Endodermal cell (in vitro differentiated cells): ENCODE results near the gene SRD5A1. TPM values are rescaled to one million over a fixed set of nuclear protein-coding genes. Genes with fewer than 3 reads are reported as not detected.

Experiments
- DNase-seq: peaks from one replicate; pipeline ENCODE4 v3.0.0-alpha.2; 2017
- H3K27ac ChIP-seq: 2 replicates; pipeline ENCODE4 v1.5.1; 2013; ENCODE audit warnings: mild to moderate bottlenecking, low read depth, low read length, moderate library complexity
- H3K27me3 ChIP-seq: 2 replicates; pipeline ENCODE4 v1.6.1; 2013; ENCODE audit warnings: mild to moderate bottlenecking, low read length, moderate library complexity; ENCODE audit not compliant: insufficient read depth, control insufficient read depth, poor library complexity, severe bottlenecking
- H3K36me3 ChIP-seq: 2 replicates; pipeline ENCODE4 v1.7.0; 2013; ENCODE audit warnings: mild to moderate bottlenecking, low read length, moderate library complexity; ENCODE audit not compliant: control insufficient read depth, insufficient read depth
- H3K4me1 ChIP-seq: one replicate; pipeline ENCODE4 v1.7.0; 2013; ENCODE audit warnings: low read length; ENCODE audit not compliant: control insufficient read depth, insufficient read depth
- H3K4me3 ChIP-seq: 2 replicates; pipeline ENCODE4 v1.5.1; 2013; ENCODE audit warnings: mild to moderate bottlenecking, low read length, moderate library complexity
- H3K9ac ChIP-seq: 2 replicates; pipeline ENCODE4 v1.6.1; 2013; ENCODE audit warnings: mild to moderate bottlenecking, low read length, moderate library complexity; ENCODE audit not compliant: poor library complexity, severe bottlenecking; ENCODE audit errors: extremely low read depth
- H3K9me3 ChIP-seq: 2 replicates; pipeline ENCODE4 v1.6.1; 2013; ENCODE audit warnings: mild to moderate bottlenecking, low read length, moderate library complexity; ENCODE audit not compliant: control insufficient read depth
- H3K27ac Mint-ChIP-seq: 2 replicates; pipeline ENCODE4 v1.8.0; 2020; ENCODE audit warnings: mixed read lengths
- H3K27me3 Mint-ChIP-seq: 2 replicates; pipeline ENCODE4 v1.8.0; 2021; ENCODE audit warnings: mild to moderate bottlenecking, mixed read lengths; ENCODE audit not compliant: insufficient read depth
- H3K36me3 Mint-ChIP-seq: 2 replicates; pipeline ENCODE4 v1.8.0; 2020; ENCODE audit warnings: low read depth, mixed read lengths
- H3K4me1 Mint-ChIP-seq: 2 replicates; pipeline ENCODE4 v1.8.0; 2020; ENCODE audit warnings: mixed read lengths
- H3K4me3 Mint-ChIP-seq: 2 replicates; pipeline ENCODE4 v1.8.0; 2020; ENCODE audit warnings: mild to moderate bottlenecking, moderate library complexity, mixed read lengths
- H3K9me3 Mint-ChIP-seq: 2 replicates; pipeline ENCODE4 v1.8.0; 2020; ENCODE audit warnings: mild to moderate bottlenecking, mixed read lengths
- WGBS, 2 experiments: methylation state at CpG; one replicate each; pipeline versions ENCODE4 v1.1.5 to v1.1.7; 2013; ENCODE audit warnings: missing lambda C conversion rate in 2 of 2, mixed read lengths in 1 of 2; ENCODE audit not compliant: insufficient coverage in 1 of 2, insufficient read length in 1 of 2; 5-methylcytosine and 5-hydroxymethylcytosine counted together
- total RNA-seq, 2 donors: library from RNA; stranded (reverse); fragmentation: NEBNext Ultra II Directional in 1 of 2; extraction: Animal tissue kit (Norgen Biotek cat#: 25700) in 1 of 2; gene quantifications; 2 replicates in 1 of 2; 3 replicates in 1 of 2; pipeline ENCODE4 v1.2.1, GENCODE V29; 2021
- TF ChIP-seq, protein P1 (sequence below): fragments of 200-600 bp; sonication (generic); conservative IDR thresholded peaks from 2 replicates; pipeline ENCODE4 v1.5.0; 2021; ENCODE audit warnings: antibody characterized with exemption, mild to moderate bottlenecking

SRD5A1 gene
- total RNA-seq, 2 donors from 2014 or later, result 15.0 to 16.2 TPM

DNA sequence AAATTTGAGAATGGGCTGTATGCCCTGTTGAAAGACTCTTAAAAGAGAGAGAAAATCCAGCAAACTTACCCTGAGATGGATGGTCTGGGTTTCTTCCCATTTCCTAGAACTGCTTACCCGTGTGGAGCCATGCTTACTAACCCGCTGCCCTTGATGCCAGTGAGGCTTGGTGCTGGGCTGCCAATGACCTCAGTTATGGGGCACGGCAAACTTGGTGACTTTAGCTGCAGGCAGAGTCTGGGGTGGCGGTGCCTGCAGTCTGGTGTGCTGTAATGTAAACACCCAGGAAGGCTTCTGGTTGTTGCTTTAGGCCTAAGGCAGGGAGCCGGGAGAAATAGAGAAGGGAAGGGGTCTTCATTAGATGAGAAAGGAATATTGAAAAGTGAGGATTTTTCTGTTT, 72.7 kb downstream of the SRD5A1 start:
- no peak overlapping the region for H3K27ac ChIP-seq

DNA sequence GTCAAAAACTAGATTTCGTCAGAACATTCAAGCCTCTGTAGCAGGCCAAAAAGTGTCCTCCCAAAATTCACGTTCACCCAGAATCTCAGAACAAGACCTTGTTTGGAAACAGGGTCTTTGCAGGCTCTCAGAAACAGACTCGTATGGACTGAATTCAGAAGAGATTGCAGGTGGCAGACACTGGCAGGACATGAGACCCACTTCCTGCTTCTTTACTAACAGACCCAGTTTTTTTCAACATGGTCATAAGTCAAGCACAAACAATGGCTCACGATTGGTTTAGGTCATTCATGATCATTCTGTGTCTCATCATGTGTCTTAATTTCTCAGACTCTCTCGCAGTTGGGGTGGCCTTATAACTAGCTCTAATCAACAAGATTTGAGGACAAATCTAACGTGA, 74.6 kb downstream of the SRD5A1 start:
- WGBS, 2 experiments, result 74 to 78% methylated on average over 6 of the region's 6 CpGs
- DNase-seq, result no peak
- peaks cover 19% of the 10 kb centered on the region for H3K27me3 Mint-ChIP-seq
- no peak overlapping the region for H3K9ac ChIP-seq
- TF ChIP-seq, protein P1, sequence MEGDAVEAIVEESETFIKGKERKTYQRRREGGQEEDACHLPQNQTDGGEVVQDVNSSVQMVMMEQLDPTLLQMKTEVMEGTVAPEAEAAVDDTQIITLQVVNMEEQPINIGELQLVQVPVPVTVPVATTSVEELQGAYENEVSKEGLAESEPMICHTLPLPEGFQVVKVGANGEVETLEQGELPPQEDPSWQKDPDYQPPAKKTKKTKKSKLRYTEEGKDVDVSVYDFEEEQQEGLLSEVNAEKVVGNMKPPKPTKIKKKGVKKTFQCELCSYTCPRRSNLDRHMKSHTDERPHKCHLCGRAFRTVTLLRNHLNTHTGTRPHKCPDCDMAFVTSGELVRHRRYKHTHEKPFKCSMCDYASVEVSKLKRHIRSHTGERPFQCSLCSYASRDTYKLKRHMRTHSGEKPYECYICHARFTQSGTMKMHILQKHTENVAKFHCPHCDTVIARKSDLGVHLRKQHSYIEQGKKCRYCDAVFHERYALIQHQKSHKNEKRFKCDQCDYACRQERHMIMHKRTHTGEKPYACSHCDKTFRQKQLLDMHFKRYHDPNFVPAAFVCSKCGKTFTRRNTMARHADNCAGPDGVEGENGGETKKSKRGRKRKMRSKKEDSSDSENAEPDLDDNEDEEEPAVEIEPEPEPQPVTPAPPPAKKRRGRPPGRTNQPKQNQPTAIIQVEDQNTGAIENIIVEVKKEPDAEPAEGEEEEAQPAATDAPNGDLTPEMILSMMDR, result no peak
- no peaks in the 10 kb centered on the region for H3K9me3 Mint-ChIP-seq
- H3K4me3 ChIP-seq, result no peak overlapping the region
- no peaks in the 10 kb centered on the region for H3K36me3 Mint-ChIP-seq
- no peak overlapping the region for H3K4me3 Mint-ChIP-seq
- no peaks in the 10 kb centered on the region for H3K4me1 Mint-ChIP-seq
- H3K27me3 ChIP-seq, result no peaks in the 10 kb centered on the region
- no peak overlapping the region for H3K27ac Mint-ChIP-seq
- no peaks in the 10 kb centered on the region for H3K4me1 ChIP-seq
- no peaks in the 10 kb centered on the region for H3K36me3 ChIP-seq
- no peak overlapping the region for H3K27ac ChIP-seq
- H3K9me3 ChIP-seq, result no peaks in the 10 kb centered on the region

More for the DNA sequence above, 72.7 kb downstream of the SRD5A1 start:
- peaks cover 13% of the 10 kb centered on the region for H3K27me3 Mint-ChIP-seq
- H3K27ac Mint-ChIP-seq, result no peak overlapping the region
- H3K36me3 Mint-ChIP-seq, result no peaks in the 10 kb centered on the region
- H3K4me1 ChIP-seq, result no peaks in the 10 kb centered on the region
- H3K27me3 ChIP-seq, result no peaks in the 10 kb centered on the region
- H3K9me3 Mint-ChIP-seq, result no peaks in the 10 kb centered on the region
- no peaks in the 10 kb centered on the region for H3K36me3 ChIP-seq
- TF ChIP-seq, protein P1, result no peak
- H3K9ac ChIP-seq, result no peak overlapping the region
- H3K9me3 ChIP-seq, result no peaks in the 10 kb centered on the region
- no peak for DNase-seq
- H3K4me3 Mint-ChIP-seq, result no peak overlapping the region
- 92 to 100% methylated on average over 1 to 5 of the region's 5 CpGs for WGBS, 2 experiments
- no peak overlapping the region for H3K4me3 ChIP-seq
- H3K4me1 Mint-ChIP-seq, result no peaks in the 10 kb centered on the region

DNA sequence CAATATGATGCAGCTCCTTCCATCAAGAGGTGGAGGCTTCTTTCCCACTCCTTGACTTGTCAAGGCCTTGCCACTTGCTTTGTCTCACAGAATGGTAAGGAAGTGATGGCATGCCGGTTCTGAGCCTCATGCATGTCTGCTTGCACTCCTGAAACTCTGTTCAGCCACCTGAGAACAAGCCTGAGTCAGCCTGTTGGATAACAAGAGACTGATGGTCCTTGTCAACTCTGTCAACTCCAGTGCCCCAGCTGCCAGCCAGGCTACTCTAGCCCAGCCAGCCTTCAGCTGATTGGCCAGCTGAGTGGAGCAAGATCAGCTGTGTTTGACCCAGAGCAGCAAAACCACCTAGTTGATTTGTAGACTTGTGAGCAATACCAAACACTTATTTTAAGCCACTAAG, 75.6 kb downstream of the SRD5A1 start:
- no peaks in the 10 kb centered on the region for H3K36me3 ChIP-seq
- Mint-ChIP-seq H3K36me3 (no peaks in the 10 kb centered on the region), H3K27ac (no peak overlapping the region), H3K27me3 (peaks cover 19% of the 10 kb centered on the region), H3K4me3 (no peak overlapping the region), H3K4me1 (no peaks in the 10 kb centered on the region), H3K9me3 (no peaks in the 10 kb centered on the region)
- 75% methylated on average over 1 of the region's 1 CpG; no CpG with 5 or more reads in 1 of the 2 experiments for WGBS, 2 experiments
- no peak overlapping the region for H3K4me3 ChIP-seq
- no peaks in the 10 kb centered on the region for H3K27me3 ChIP-seq
- H3K4me1 ChIP-seq, result no peaks in the 10 kb centered on the region
- H3K27ac ChIP-seq, result no peak overlapping the region
- H3K9me3 ChIP-seq, result no peaks in the 10 kb centered on the region
- no peak for DNase-seq
- no peak overlapping the region for H3K9ac ChIP-seq
- TF ChIP-seq, protein P1, result no peak
